DOHH2 (cell line): ENCODE data around the gene TLK2.
"Not testable (repeated sequence)": the region's sequence is repeated elsewhere in the genome, so short reads cannot be mapped to it uniquely, and the experiment has no call there.

Experiments used
- EZH2phosphoT487 ChIP-seq: fragments of 200-600 bp; sonication (generic); IDR thresholded peaks from 2 replicates; pipeline ENCODE4 v1.6.1; 2017; ENCODE audit warnings: borderline replicate concordance, mild to moderate bottlenecking, antibody characterized with exemption, low read length, moderate library complexity, mixed read lengths
- TF ChIP-seq, protein P1 (sequence below): fragments of 200-600 bp; sonication (generic); IDR thresholded peaks from one replicate; pipeline ENCODE4 v1.5.1; 2014; ENCODE audit warnings: antibody characterized with exemption, mild to moderate bottlenecking, low read depth, low read length; ENCODE audit not compliant: poor library complexity, severe bottlenecking

DNA sequence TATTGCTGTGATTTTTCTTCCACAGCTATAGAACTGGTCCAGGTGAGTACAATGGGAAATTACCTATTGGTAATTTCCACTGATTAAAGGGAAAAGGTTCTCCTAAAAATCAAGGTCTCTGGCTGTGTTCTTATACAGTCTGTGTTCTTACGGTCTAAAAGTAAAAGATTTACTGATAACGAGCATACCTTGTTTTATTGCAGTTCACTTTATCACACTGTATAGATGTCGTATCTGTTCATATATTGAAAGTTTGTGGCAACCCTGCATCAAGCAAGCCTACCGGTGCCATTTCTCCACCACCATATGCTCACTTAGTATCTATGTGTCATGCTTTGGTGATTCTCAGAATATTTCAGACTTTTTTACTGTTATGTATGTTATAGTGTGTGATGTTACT is 43.4 kb upstream of the TLK2 start:
- TF ChIP-seq, protein P1, sequence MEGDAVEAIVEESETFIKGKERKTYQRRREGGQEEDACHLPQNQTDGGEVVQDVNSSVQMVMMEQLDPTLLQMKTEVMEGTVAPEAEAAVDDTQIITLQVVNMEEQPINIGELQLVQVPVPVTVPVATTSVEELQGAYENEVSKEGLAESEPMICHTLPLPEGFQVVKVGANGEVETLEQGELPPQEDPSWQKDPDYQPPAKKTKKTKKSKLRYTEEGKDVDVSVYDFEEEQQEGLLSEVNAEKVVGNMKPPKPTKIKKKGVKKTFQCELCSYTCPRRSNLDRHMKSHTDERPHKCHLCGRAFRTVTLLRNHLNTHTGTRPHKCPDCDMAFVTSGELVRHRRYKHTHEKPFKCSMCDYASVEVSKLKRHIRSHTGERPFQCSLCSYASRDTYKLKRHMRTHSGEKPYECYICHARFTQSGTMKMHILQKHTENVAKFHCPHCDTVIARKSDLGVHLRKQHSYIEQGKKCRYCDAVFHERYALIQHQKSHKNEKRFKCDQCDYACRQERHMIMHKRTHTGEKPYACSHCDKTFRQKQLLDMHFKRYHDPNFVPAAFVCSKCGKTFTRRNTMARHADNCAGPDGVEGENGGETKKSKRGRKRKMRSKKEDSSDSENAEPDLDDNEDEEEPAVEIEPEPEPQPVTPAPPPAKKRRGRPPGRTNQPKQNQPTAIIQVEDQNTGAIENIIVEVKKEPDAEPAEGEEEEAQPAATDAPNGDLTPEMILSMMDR: not testable (repeated sequence)
- TF ChIP-seq EZH2phosphoT487: not testable (repeated sequence)
